Prostate gland (tissue), 2 donors: Measurements from ENCODE around the gene PFKFB3.
"Not testable (repeated sequence)": the region's sequence is repeated elsewhere in the genome, so short reads cannot be mapped to it uniquely, and the experiment has no call there.

Experiments used
- POLR2A ChIP-seq: fragments of 450-650 bp; IDR thresholded peaks from one replicate; pipeline ENCODE4 v1.6.1; 2016; ENCODE audit warnings: antibody characterized with exemption, mild to moderate bottlenecking
- TF ChIP-seq, protein P1 (sequence below), 4 experiments: fragments of 200-600 bp in 2 of 4; fragments of 450-650 bp in 2 of 4; sonication (generic) in 2 of 4; IDR thresholded peaks; 1 replicate in 3 of 4; 2 replicates in 1 of 4; pipeline ENCODE4 v1.5.1; 2016 to 2019; ENCODE audit warnings: antibody characterized with exemption in 4 of 4, mild to moderate bottlenecking in 2 of 4, moderate library complexity in 2 of 4

DNA sequence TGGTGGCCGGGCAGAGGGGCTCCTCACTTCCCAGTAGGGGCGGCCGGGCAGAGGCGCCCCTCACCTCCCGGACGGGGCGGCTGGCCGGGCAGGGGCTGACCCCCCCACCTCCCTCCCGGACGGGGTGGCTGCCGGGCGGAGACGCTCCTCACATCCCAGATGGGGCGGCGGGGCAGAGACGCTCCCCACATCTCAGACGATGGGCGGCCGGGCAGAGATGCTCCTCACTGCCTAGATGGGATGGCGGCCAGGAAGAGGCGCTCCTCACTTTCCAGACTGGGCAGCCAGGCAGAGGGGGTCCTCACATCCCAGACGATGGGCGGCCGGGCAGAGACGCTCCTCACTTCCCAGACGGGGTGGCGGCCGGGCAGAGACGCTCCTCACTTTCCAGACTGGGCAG is 3.8 kb downstream of the PFKFB3 start:
- TF ChIP-seq, protein P1, sequence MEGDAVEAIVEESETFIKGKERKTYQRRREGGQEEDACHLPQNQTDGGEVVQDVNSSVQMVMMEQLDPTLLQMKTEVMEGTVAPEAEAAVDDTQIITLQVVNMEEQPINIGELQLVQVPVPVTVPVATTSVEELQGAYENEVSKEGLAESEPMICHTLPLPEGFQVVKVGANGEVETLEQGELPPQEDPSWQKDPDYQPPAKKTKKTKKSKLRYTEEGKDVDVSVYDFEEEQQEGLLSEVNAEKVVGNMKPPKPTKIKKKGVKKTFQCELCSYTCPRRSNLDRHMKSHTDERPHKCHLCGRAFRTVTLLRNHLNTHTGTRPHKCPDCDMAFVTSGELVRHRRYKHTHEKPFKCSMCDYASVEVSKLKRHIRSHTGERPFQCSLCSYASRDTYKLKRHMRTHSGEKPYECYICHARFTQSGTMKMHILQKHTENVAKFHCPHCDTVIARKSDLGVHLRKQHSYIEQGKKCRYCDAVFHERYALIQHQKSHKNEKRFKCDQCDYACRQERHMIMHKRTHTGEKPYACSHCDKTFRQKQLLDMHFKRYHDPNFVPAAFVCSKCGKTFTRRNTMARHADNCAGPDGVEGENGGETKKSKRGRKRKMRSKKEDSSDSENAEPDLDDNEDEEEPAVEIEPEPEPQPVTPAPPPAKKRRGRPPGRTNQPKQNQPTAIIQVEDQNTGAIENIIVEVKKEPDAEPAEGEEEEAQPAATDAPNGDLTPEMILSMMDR (IDR thresholded peaks at IDR 0.05) = not testable (repeated sequence)
- not testable (repeated sequence) for TF ChIP-seq POLR2A
